B cell (primary cell): Measurements from ENCODE around the gene KLHL2. TPM values are rescaled to one million over a fixed set of nuclear protein-coding genes. Genes with fewer than 3 reads are reported as not detected.

Experiments used
- ATAC-seq: fragments of 200-7000 bp; cut with Tn5 transposase; one replicate; pipeline ENCODE4 v1.10.0; 2021; ENCODE audit warnings: low read depth, mild to moderate bottlenecking, moderate number of reproducible peaks, moderate library complexity
- CTCF ChIA-PET: fragments of 350-600 bp; sonication (Branson Sonifier 250); formaldehyde crosslinking; loops from one replicate; lab custom pipeline; 2021; ENCODE audit warnings: antibody characterized with exemption, inconsistent platforms; lab: Charles Lee
- POLR2A ChIA-PET: fragments of 350-600 bp; sonication (Branson Sonifier 250); formaldehyde crosslinking; loops from one replicate; lab custom pipeline; 2021; ENCODE audit warnings: antibody characterized with exemption; lab: Charles Lee
- DNase-seq: peaks from one replicate; pipeline ENCODE4 v3.0.0; 2013
- H2AFZ ChIP-seq: 2 replicates; pipeline ENCODE4 v1.6.1; 2012; ENCODE audit warnings: mild to moderate bottlenecking, low read depth, low read length; ENCODE audit not compliant: insufficient read depth, poor library complexity, severe bottlenecking
- H3K27ac ChIP-seq, 2 donors: 1 replicate in 1 of 2; 2 replicates in 1 of 2; pipeline ENCODE4 v1.5.1; 2012 to 2013; ENCODE audit warnings: low read length in 2 of 2, mild to moderate bottlenecking in 2 of 2, moderate library complexity in 1 of 2
- H3K27me3 ChIP-seq, 4 experiments: fragments of 200-600 bp in 1 of 4; sonication (generic) in 1 of 4; replicated peaks in 1 of 4; 1 replicate in 2 of 4; 2 replicates in 2 of 4; pipeline versions ENCODE4 v1.6.1 to v1.7.0; 2013 to 2016; ENCODE audit warnings: low read length in 3 of 4, mild to moderate bottlenecking in 2 of 4, mixed read lengths in 1 of 4, moderate library complexity in 1 of 4; ENCODE audit not compliant: insufficient read depth in 4 of 4, control insufficient read depth in 3 of 4; ENCODE audit errors: control extremely low read depth in 1 of 4
- H3K36me3 ChIP-seq, 2 experiments: replicated peaks in 1 of 2; 1 replicate in 1 of 2; 2 replicates in 1 of 2; pipeline versions ENCODE4 v1.6.1 to v1.7.1; 2013; ENCODE audit warnings: low read length in 1 of 2; ENCODE audit not compliant: insufficient read depth in 2 of 2, control insufficient read depth in 1 of 2; ENCODE audit errors: control extremely low read depth in 1 of 2, extremely low read depth in 1 of 2
- H3K4me1 ChIP-seq, 2 donors: fragments of 200-600 bp in 1 of 2; sonication (generic) in 1 of 2; 1 replicate in 1 of 2; 2 replicates in 1 of 2; pipeline versions ENCODE4 v1.5.1 to v1.6.1; 2013 to 2017; ENCODE audit warnings: low read length in 2 of 2; ENCODE audit not compliant: control insufficient read depth in 2 of 2, insufficient read depth in 2 of 2
- H3K4me2 ChIP-seq: replicated peaks from 2 replicates; pipeline ENCODE3; 2012; ENCODE audit warnings: mild to moderate bottlenecking, low read depth, low read length; ENCODE audit not compliant: poor library complexity, severe bottlenecking
- H3K4me3 ChIP-seq, 5 experiments: fragments of 200-600 bp in 1 of 5; sonication (generic) in 1 of 5; 1 replicate in 3 of 5; 2 replicates in 2 of 5; pipeline versions ENCODE4 v1.5.1 to v1.7.0; 2011 to 2016; ENCODE audit warnings: low read length in 4 of 5, mild to moderate bottlenecking in 4 of 5, low read depth in 2 of 5, control low read depth in 1 of 5, moderate library complexity in 1 of 5; ENCODE audit not compliant: insufficient read depth in 1 of 5; ENCODE audit errors: control extremely low read depth in 1 of 5, extremely low read depth in 1 of 5
- H3K79me2 ChIP-seq: fragments of 200-600 bp; sonication (generic); one replicate; pipeline ENCODE4 v1.6.0; 2016; ENCODE audit warnings: low read length; ENCODE audit not compliant: control insufficient read depth, insufficient read depth
- H3K9ac ChIP-seq: fragments of 200-600 bp; sonication (generic); 2 replicates; pipeline ENCODE4 v1.6.1; 2017; ENCODE audit warnings: mild to moderate bottlenecking, low read length, moderate library complexity
- H3K9me3 ChIP-seq, 3 donors: one replicate each; pipeline versions ENCODE4 v1.6.1 to v1.7.1; 2013; ENCODE audit warnings: low read length in 2 of 3; ENCODE audit not compliant: control insufficient read depth in 2 of 3, insufficient read depth in 1 of 3; ENCODE audit errors: control extremely low read depth in 1 of 3
- H4K20me1 ChIP-seq: 2 replicates; pipeline ENCODE4 v1.6.0; 2012; ENCODE audit warnings: mild to moderate bottlenecking, low read length; ENCODE audit not compliant: insufficient read depth, control insufficient read depth, poor library complexity, severe bottlenecking
- H3K27ac Mint-ChIP-seq: one replicate; pipeline ENCODE4 v1.8.0; 2021; ENCODE audit warnings: mixed read lengths
- H3K27me3 Mint-ChIP-seq: one replicate; pipeline ENCODE4 v1.8.0; 2021; ENCODE audit warnings: mixed read lengths
- H3K4me1 Mint-ChIP-seq: one replicate; pipeline ENCODE4 v1.8.0; 2021; ENCODE audit warnings: mixed read lengths
- H3K4me3 Mint-ChIP-seq: one replicate; pipeline ENCODE4 v1.8.0; 2021; ENCODE audit warnings: mixed read lengths
- H3K9me3 Mint-ChIP-seq: one replicate; pipeline ENCODE4 v1.8.0; 2022; ENCODE audit warnings: mixed read lengths; ENCODE audit not compliant: insufficient read depth
- CTCF ChIP-seq: fragments of 200-600 bp; IDR thresholded peaks from one replicate; pipeline ENCODE4 v1.8.0; 2022; ENCODE audit warnings: antibody characterized with exemption, mild to moderate bottlenecking
- EZH2 ChIP-seq: IDR thresholded peaks from 2 replicates; pipeline ENCODE4 v1.6.1; 2012; ENCODE audit warnings: borderline replicate concordance, low read depth, mild to moderate bottlenecking, moderate library complexity, low read length; ENCODE audit not compliant: insufficient read depth, poor library complexity, severe bottlenecking
- WGBS: methylation state at CpG from one replicate; pipeline ENCODE4 v1.1.5; 2013; ENCODE audit warnings: missing lambda C conversion rate; ENCODE audit not compliant: insufficient coverage; 5-methylcytosine and 5-hydroxymethylcytosine counted together
- intact Hi-C: fragments of 100-400 bp; cut with micrococcal nuclease; formaldehyde crosslinking; loops from one replicate; pipeline ENCODE4 v1.10.0; 2022
- polyA plus RNA-seq: library from polyadenylated mRNA; depleted of rRNA; stranded (reverse); fragments of >200 nt; gene quantifications from 2 replicates; pipeline ENCODE4 v1.2.3, GENCODE V29; 2012
- total RNA-seq, 2 donors: library from RNA; stranded (reverse); fragments of 120-200 nt in 1 of 2; gene quantifications; 1 replicate in 1 of 2; 2 replicates in 1 of 2; pipeline versions ENCODE4 v1.2.3 to v1.2.4, GENCODE V29; 2013 to 2022

Gene KLHL2
- total and polyA plus RNA-seq, 2 donors (not counting 1 experiment from before 2014, with no cell fraction given): 7.8 to 77.5 TPM

GRCh38 chr4:165328101-165328425, 120.7 kb downstream of the KLHL2 start:
- Mint-ChIP-seq H3K4me3 (no peak overlapping the region), H3K27ac (no peak overlapping the region), H3K9me3 (no peaks in the 10 kb centered on the region), H3K27me3 (no peaks in the 10 kb centered on the region), H3K4me1 (peaks cover 33% of the 10 kb centered on the region)
- Histone ChIP-seq H3K4me3 (peak overlapping the region; percentile 66 to 92 (median 84)), H3K4me2 (peak overlapping the region; percentile 69), H2AFZ (peak overlapping the region; percentile 93), H3K79me2 (peaks cover 53% of the 10 kb centered on the region), H3K9ac (peak overlapping the region; percentile 77), H3K9me3 (no peaks in the 10 kb centered on the region), H3K36me3 (no peaks in the 10 kb centered on the region), H4K20me1 (peaks cover 16% of the 10 kb centered on the region), H3K27ac (peak overlapping the region; percentile 55 to 93), H3K4me1 (peaks cover 22 to 28% of the 10 kb centered on the region in 2 donors), H3K27me3 (no peaks in the 10 kb centered on the region)
- ATAC-seq (no peak), DNase-seq (no peak)
- TF ChIP-seq EZH2: no peak
- no peak for TF ChIP-seq CTCF
- POLR2A ChIA-PET: no interaction called here
- WGBS: 1% methylated on average over 7 of the region's 7 CpGs
- CTCF ChIA-PET: interaction anchor here (1.3 to 2.0 kb wide), 4 partner anchors 17 to 215 kb away, joined by 4 to 14 read pairs (median 8); partner anchors contain the start of gene TMEM192
- intact Hi-C loops: loop anchor here (5.0 to 10.0 kb wide), 2 partner anchors 73 to 196 kb away; no protein-coding TSS in a partner anchor

- DNase-seq: no peak
- H3K9ac ChIP-seq: peak overlapping the region; percentile 77
- no peak overlapping the region for H3K27ac Mint-ChIP-seq
- H3K36me3 ChIP-seq: no peaks in the 10 kb centered on the region
- ChIA-PET CTCF (interaction anchor here (0.6 to 1.9 kb wide), 3 partner anchors 14 to 216 kb away, joined by 3 to 5 read pairs (median 4); partner anchors contain the start of gene TMEM192), POLR2A (interaction anchor here (0.7 kb wide), 1 partner anchor 23 kb away, joined by 14 read pairs; no protein-coding TSS in a partner anchor)
- no peak overlapping the region for H3K27ac ChIP-seq
- H3K4me2 ChIP-seq: peak overlapping the region; percentile 69
- H3K9me3 Mint-ChIP-seq: no peaks in the 10 kb centered on the region
- no peaks in the 10 kb centered on the region for H3K27me3 ChIP-seq
- H3K4me1 Mint-ChIP-seq: peaks cover 33% of the 10 kb centered on the region
- H3K4me3 Mint-ChIP-seq: no peak overlapping the region
- no peaks in the 10 kb centered on the region for H3K27me3 Mint-ChIP-seq
- TF ChIP-seq EZH2 (no peak), CTCF (no peak)
- peak overlapping the region in 2 of 5 experiments; percentile 72 to 92 for H3K4me3 ChIP-seq
- H3K79me2 ChIP-seq: peaks cover 53% of the 10 kb centered on the region
- H4K20me1 ChIP-seq: peaks cover 16% of the 10 kb centered on the region
- no peak for ATAC-seq
- H3K4me1 ChIP-seq: peaks cover 22 to 28% of the 10 kb centered on the region in 2 donors
- H3K9me3 ChIP-seq: no peaks in the 10 kb centered on the region
- 63% methylated on average over 2 of the region's 4 CpGs for WGBS
- intact Hi-C loops: loop anchor here (5.0 to 10.0 kb wide), 2 partner anchors 74 to 196 kb away; no protein-coding TSS in a partner anchor
- H2AFZ ChIP-seq: no peak overlapping the region
These were observed 121.3 kb downstream of the KLHL2 start for GRCh38 chr4:165328708-165329107.
